HG02943 (cell line): Measurements from ENCODE around the gene PTPRG.
"Not testable (repeated sequence)": the region's sequence is repeated elsewhere in the genome, so short reads cannot be mapped to it uniquely, and the experiment has no call there.

Source experiments
- ATAC-seq: cut with Tn5 transposase; IDR thresholded peaks from one replicate; pipeline ENCODE4 v1.9.1; 2021; ENCODE audit warnings: mild to moderate bottlenecking, low read depth, moderate library complexity; ENCODE audit not compliant: unreplicated experiment

Gene PTPRG

GRCh38 chr3:61742006-61742405 lies 180.6 kb downstream of the PTPRG start:
- ATAC-seq = no peak

- no peak for ATAC-seq
Observed at GRCh38 chr3:61743067-61743466, 181.7 kb downstream of the PTPRG start.

- ATAC-seq = no peak
Observed at GRCh38 chr3:61743686-61744242, 182.4 kb downstream of the PTPRG start.

GRCh38 chr3:61748288-61748687 lies 186.9 kb downstream of the PTPRG start:
- no peak for ATAC-seq

GRCh38 chr3:61750766-61751165 lies 189.4 kb downstream of the PTPRG start:
- no peak for ATAC-seq

- no peak for ATAC-seq
Observed at GRCh38 chr3:61758839-61759238, 197.5 kb downstream of the PTPRG start.

- not testable (repeated sequence) for ATAC-seq
Observed at GRCh38 chr3:61760783-61761182, 199.4 kb downstream of the PTPRG start.

- no peak for ATAC-seq
Observed at GRCh38 chr3:61761694-61762430, 200.5 kb downstream of the PTPRG start.

GRCh38 chr3:61765157-61765876 lies 203.9 kb downstream of the PTPRG start:
- ATAC-seq = no peak

- no peak for ATAC-seq
Observed at GRCh38 chr3:61768284-61769037, 207.1 kb downstream of the PTPRG start.

- ATAC-seq = no peak
Observed at GRCh38 chr3:61769266-61769990, 208.1 kb downstream of the PTPRG start.

- no peak for ATAC-seq
Observed at GRCh38 chr3:61771976-61772375, 210.6 kb downstream of the PTPRG start.

- no peak for ATAC-seq
Observed at GRCh38 chr3:61772456-61772855, 211.1 kb downstream of the PTPRG start.

- ATAC-seq = no peak
Observed at GRCh38 chr3:61774279-61774890, 213.0 kb downstream of the PTPRG start.

- ATAC-seq = no peak
Observed at GRCh38 chr3:61776390-61776789, 215.0 kb downstream of the PTPRG start.

- ATAC-seq = no peak
Observed at GRCh38 chr3:61777483-61777882, 216.1 kb downstream of the PTPRG start.

- no peak for ATAC-seq
Observed at GRCh38 chr3:61778095-61778494, 216.7 kb downstream of the PTPRG start.

GRCh38 chr3:61780016-61780415 lies 218.6 kb downstream of the PTPRG start:
- no peak for ATAC-seq

- no peak for ATAC-seq
Observed at GRCh38 chr3:61780455-61781228, 219.3 kb downstream of the PTPRG start.
